Type B pancreatic cell (in vitro differentiated cells): ENCODE measurements around the gene ORMDL3. TPM values are rescaled to one million over a fixed set of nuclear protein-coding genes. Genes with fewer than 3 reads are reported as not detected.

ENCODE experiments used
- DNase-seq: peaks from one replicate; pipeline ENCODE4 v3.0.0; 2021; ENCODE audit warnings: mixed read lengths; ENCODE audit not compliant: unreplicated experiment; ENCODE audit errors: extremely low spot score
- H3K27ac Mint-ChIP-seq: 2 replicates; pipeline ENCODE4 v1.8.0; 2021; ENCODE audit warnings: mild to moderate bottlenecking, mixed read lengths
- H3K27me3 Mint-ChIP-seq: 2 replicates; pipeline ENCODE4 v1.8.0; 2021; ENCODE audit warnings: mixed read lengths
- H3K36me3 Mint-ChIP-seq: 2 replicates; pipeline ENCODE4 v1.8.0; 2021; ENCODE audit warnings: mixed read lengths
- H3K4me1 Mint-ChIP-seq: one replicate; pipeline ENCODE4 v1.8.0; 2021; ENCODE audit warnings: mixed read lengths; ENCODE audit not compliant: unreplicated experiment
- H3K4me3 Mint-ChIP-seq: 2 replicates; pipeline ENCODE4 v1.8.0; 2021; ENCODE audit warnings: mild to moderate bottlenecking, mixed read lengths
- H3K9me3 Mint-ChIP-seq: 2 replicates; pipeline ENCODE4 v1.8.0; 2021; ENCODE audit warnings: mixed read lengths
- long read RNA-seq: library from polyadenylated mRNA; unstranded; transcript quantifications from one replicate; pipeline ENCODE4 v2.0.0, GENCODE V29; 2020
- total RNA-seq: library from RNA; stranded (reverse); gene quantifications from 2 replicates; pipeline ENCODE4 v1.2.1, GENCODE V29; 2021; ENCODE audit warnings: low replicate concordance
- TF ChIP-seq, protein P1 (sequence below): fragments of 200-600 bp; sonication (generic); conservative IDR thresholded peaks from 2 replicates; pipeline ENCODE4 v1.5.0; 2021; ENCODE audit warnings: antibody characterized with exemption, mild to moderate bottlenecking

Gene ORMDL3, protein sequence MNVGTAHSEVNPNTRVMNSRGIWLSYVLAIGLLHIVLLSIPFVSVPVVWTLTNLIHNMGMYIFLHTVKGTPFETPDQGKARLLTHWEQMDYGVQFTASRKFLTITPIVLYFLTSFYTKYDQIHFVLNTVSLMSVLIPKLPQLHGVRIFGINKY
- total RNA-seq = 59.8 and 82.7 TPM in 2 replicates
- long read RNA-seq, partial matches to known transcripts = 0 of 5 reads
- long read RNA-seq, other reads (novel, unspliced or antisense) = 1 of 5 reads

DNA sequence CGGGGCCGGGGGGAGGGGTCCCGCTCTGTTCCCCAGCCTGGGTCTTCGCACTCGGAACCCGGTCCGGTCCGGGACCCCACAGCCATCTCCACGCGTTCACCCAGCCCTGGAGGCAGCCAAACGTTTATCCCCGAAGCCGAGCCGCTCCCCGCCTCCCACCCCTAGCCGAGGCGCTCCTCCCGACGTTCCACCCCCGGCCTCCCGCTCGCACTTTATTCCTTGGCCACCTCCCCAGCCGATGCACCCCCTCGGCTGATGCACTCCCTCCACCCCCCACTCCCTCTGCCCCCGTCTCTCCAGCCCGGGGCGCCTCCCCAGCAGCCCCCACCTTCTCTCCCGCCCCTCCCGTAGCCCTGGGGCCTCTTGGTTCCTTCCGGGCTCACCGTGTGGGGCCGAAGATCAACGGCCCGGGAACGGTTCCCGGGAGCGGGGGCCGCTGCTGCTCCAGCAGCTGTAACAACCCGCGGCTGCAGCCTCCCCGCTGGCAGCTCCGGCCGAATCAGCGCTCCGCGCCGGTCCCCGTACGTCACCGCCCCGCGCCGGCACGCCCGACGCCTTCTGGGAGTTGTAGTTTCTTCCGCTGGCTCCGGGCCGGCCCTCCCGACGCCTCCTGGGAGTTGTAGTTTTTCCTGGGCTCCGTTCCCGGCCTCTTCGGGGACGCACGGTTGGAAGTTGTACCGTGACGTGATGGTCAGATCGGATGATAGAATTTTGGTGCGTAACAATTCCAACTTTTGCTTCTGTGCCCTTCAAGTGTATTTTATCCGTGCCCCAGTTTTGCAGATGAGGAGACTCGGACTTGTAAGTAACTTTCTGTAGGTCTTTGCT lies at the start of gene ORMDL3, which contains the start of gene LRRC3C:
Gene ORMDL3, minus strand, starts transcription at position 501 of the 828 bp plus-strand sequence. CDS start 3,398 bp downstream, outside the sequence.
Gene LRRC3C, plus strand, starts transcription at position 632 of the 828 bp plus-strand sequence. CDS start 13,792 bp downstream, outside the sequence.
- peak; percentile 97 for DNase-seq
- Mint-ChIP-seq H3K9me3 (no peaks in the 10 kb centered on the region), H3K27ac (peak within 1 kb of the TSS; percentile 94), H3K4me3 (peak within 1 kb of the TSS; percentile 93), H3K4me1 (peaks cover 27% of the 10 kb centered on the region), H3K27me3 (no peaks in the 10 kb centered on the region), H3K36me3 (no peaks in the 10 kb centered on the region)
- TF ChIP-seq, protein P1, sequence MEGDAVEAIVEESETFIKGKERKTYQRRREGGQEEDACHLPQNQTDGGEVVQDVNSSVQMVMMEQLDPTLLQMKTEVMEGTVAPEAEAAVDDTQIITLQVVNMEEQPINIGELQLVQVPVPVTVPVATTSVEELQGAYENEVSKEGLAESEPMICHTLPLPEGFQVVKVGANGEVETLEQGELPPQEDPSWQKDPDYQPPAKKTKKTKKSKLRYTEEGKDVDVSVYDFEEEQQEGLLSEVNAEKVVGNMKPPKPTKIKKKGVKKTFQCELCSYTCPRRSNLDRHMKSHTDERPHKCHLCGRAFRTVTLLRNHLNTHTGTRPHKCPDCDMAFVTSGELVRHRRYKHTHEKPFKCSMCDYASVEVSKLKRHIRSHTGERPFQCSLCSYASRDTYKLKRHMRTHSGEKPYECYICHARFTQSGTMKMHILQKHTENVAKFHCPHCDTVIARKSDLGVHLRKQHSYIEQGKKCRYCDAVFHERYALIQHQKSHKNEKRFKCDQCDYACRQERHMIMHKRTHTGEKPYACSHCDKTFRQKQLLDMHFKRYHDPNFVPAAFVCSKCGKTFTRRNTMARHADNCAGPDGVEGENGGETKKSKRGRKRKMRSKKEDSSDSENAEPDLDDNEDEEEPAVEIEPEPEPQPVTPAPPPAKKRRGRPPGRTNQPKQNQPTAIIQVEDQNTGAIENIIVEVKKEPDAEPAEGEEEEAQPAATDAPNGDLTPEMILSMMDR = no peak

DNA sequence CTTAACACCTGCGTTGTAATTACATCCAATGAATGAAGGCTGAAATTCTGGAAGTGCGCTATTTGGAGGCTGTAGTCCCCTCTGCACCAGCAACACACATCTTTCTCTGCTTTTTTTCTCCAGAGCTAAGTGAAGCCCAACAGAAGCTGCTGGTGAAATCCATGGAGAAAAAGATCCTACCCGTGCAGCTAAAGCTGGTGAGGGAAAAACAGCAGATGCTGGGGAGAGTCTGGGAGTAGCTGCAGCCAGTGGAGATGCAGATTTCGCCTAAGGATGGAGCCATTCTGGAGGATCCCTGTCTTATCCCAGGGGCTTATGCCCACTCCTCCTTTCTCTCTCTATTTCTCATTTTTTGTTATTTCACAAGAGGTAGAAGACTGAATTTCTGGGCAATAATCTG lies 48.4 kb upstream of the ORMDL3 start:
- H3K36me3 Mint-ChIP-seq = no peaks in the 10 kb centered on the region
- no peak overlapping the region for H3K27ac Mint-ChIP-seq
- DNase-seq = no peak
- no peaks in the 10 kb centered on the region for H3K9me3 Mint-ChIP-seq
- TF ChIP-seq, protein P1 = no peak
- H3K4me3 Mint-ChIP-seq = no peak overlapping the region
- peaks cover 10% of the 10 kb centered on the region for H3K4me1 Mint-ChIP-seq
- peaks cover 47% of the 10 kb centered on the region for H3K27me3 Mint-ChIP-seq

DNA sequence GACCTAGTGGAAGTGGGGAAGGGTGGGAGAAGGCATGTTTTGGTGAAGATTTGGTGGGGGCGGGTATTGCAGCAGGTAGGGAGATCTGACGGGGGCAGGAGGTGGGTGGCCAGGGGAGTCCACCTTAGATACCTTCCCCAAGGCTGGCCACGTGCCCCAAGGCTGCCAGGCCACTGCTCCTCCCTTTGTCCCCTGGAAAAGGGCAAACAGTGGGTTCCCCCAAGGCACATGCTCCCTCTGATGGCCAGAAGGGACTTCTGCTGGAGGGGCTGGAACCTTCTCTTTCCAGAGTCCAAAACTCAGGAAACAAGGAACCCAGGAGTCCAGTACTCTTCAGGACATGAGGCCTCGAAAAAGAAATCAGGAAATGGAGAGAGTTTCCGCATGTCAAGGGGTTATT lies 47.0 kb upstream of the ORMDL3 start:
- peaks cover 60% of the 10 kb centered on the region for H3K27me3 Mint-ChIP-seq
- TF ChIP-seq, protein P1 = no peak
- H3K27ac Mint-ChIP-seq = no peak overlapping the region
- no peaks in the 10 kb centered on the region for H3K9me3 Mint-ChIP-seq
- DNase-seq = no peak
- H3K4me1 Mint-ChIP-seq = peaks cover 4% of the 10 kb centered on the region
- no peaks in the 10 kb centered on the region for H3K36me3 Mint-ChIP-seq
- H3K4me3 Mint-ChIP-seq = no peak overlapping the region

DNA sequence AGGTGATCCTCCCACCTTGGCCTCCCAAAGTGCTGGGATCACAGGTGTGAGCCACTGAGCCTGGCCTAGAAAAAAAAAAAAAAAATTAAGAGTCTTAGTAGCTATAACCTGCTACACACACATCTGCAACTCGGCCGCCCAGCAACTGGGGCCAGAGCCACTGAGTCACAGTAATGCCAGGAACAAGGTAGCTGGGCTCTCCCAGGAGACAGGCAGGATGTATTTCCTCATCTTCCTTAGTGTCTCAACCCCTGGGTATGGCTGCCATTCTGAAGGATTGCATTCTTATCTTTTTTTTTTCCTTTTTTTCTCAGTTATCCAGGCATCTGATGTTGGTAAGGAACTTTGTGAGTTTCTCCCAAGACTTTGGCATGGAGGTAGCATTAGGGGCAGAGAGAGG lies 46.1 kb upstream of the ORMDL3 start:
- Mint-ChIP-seq H3K9me3 (no peaks in the 10 kb centered on the region), H3K27ac (no peak overlapping the region), H3K4me3 (no peak overlapping the region), H3K36me3 (no peaks in the 10 kb centered on the region), H3K4me1 (peaks cover 4% of the 10 kb centered on the region), H3K27me3 (peaks cover 64% of the 10 kb centered on the region)
- no peak for DNase-seq
- TF ChIP-seq, protein P1 = no peak

DNA sequence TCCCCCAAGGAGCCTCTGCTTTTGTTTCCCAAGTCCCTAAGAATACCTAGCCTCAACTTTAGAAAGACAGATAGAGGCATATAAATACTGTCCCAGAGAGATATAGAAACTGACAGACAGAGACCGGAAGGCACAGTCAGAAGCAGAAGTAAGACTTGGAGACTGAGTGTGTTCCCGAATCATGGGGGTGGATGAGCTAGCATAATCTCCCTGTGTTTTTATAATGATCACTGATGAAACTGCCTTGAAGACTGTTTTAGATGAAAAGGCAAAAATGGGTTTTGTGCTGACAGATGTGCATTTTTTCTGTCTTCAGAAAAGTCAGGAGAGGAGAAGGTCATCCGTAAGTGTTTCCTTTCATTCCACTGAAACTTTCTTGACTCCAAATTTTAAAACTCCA lies 44.9 kb upstream of the ORMDL3 start:
- DNase-seq = no peak
- TF ChIP-seq, protein P1 = no peak
- Mint-ChIP-seq H3K27ac (no peak overlapping the region), H3K9me3 (no peaks in the 10 kb centered on the region), H3K27me3 (peaks cover 62% of the 10 kb centered on the region), H3K36me3 (no peaks in the 10 kb centered on the region), H3K4me3 (no peak overlapping the region), H3K4me1 (peaks cover 4% of the 10 kb centered on the region)
